GM23338 (cell line): ENCODE results near the gene PJA1. TPM values are rescaled to one million over a fixed set of nuclear protein-coding genes. Genes with fewer than 3 reads are reported as not detected.

Experiments used
- ATAC-seq: fragments of 200-7000 bp; cut with Tn5 transposase; 3 replicates; pipeline ENCODE4 v1.9.1; 2020
- DNase-seq: peaks from one replicate; pipeline ENCODE4 v3.0.0-alpha.2; 2015; ENCODE audit warnings: low spot score
- H2AFZ ChIP-seq: fragments of 200-600 bp; sonication (generic); 2 replicates; pipeline ENCODE4 v1.8.0; 2016; ENCODE audit warnings: antibody characterized with exemption, mild to moderate bottlenecking, moderate library complexity
- H3F3A ChIP-seq: fragments of 200-600 bp; sonication (generic); replicated peaks from 2 replicates; pipeline ENCODE4 v1.8.0; 2017; ENCODE audit warnings: antibody characterized with exemption, mixed run types, low read depth
- H3K27ac ChIP-seq: fragments of 200-600 bp; sonication (generic); 2 replicates; pipeline ENCODE4 v1.6.1; 2016; ENCODE audit warnings: low read depth
- H3K27me3 ChIP-seq: fragments of 200-600 bp; sonication (generic); 2 replicates; pipeline ENCODE4 v1.8.0; 2016; ENCODE audit warnings: mild to moderate bottlenecking, mixed run types, moderate library complexity; ENCODE audit not compliant: insufficient read depth
- H3K36me3 ChIP-seq: fragments of 200-600 bp; sonication (generic); 2 replicates; pipeline ENCODE4 v1.8.0; 2016; ENCODE audit warnings: mild to moderate bottlenecking; ENCODE audit not compliant: insufficient read depth
- H3K4me1 ChIP-seq: fragments of 200-600 bp; sonication (generic); 2 replicates; pipeline ENCODE4 v1.8.0; 2016; ENCODE audit warnings: mild to moderate bottlenecking, moderate library complexity; ENCODE audit not compliant: insufficient read depth
- H3K4me2 ChIP-seq: fragments of 200-600 bp; sonication (generic); 2 replicates; pipeline ENCODE4 v1.7.1; 2017; ENCODE audit warnings: mixed run types
- H3K4me3 ChIP-seq: fragments of 200-600 bp; sonication (generic); 2 replicates; pipeline ENCODE4 v1.6.1; 2016; ENCODE audit warnings: mixed run types
- H3K79me2 ChIP-seq: fragments of 200-600 bp; sonication (generic); replicated peaks from 2 replicates; pipeline ENCODE4 v1.8.0; 2017; ENCODE audit warnings: mild to moderate bottlenecking; ENCODE audit not compliant: insufficient read depth
- H3K9me2 ChIP-seq: fragments of 200-600 bp; sonication (generic); 2 replicates; pipeline ENCODE4 v1.8.0; 2017; ENCODE audit not compliant: insufficient read depth
- H4K20me1 ChIP-seq: fragments of 200-600 bp; sonication (generic); replicated peaks from 2 replicates; pipeline ENCODE4 v1.8.0; 2017; ENCODE audit warnings: mild to moderate bottlenecking; ENCODE audit not compliant: insufficient read depth
- H3K27ac Mint-ChIP-seq: 2 replicates; pipeline ENCODE4 v1.8.0; 2020; ENCODE audit warnings: inconsistent platforms, mild to moderate bottlenecking, moderate library complexity, mixed read lengths
- H3K27me3 Mint-ChIP-seq: 3 replicates; pipeline ENCODE4 v1.8.0; 2022; ENCODE audit warnings: low read depth, mild to moderate bottlenecking, moderate library complexity, mixed read lengths, inconsistent platforms; ENCODE audit not compliant: insufficient read depth, poor library complexity
- H3K36me3 Mint-ChIP-seq: 3 replicates; pipeline ENCODE4 v1.8.0; 2021; ENCODE audit warnings: low read depth, mild to moderate bottlenecking, inconsistent platforms, moderate library complexity, mixed read lengths
- H3K4me1 Mint-ChIP-seq: 3 replicates; pipeline ENCODE4 v1.8.0; 2020; ENCODE audit warnings: mild to moderate bottlenecking, inconsistent platforms, mixed read lengths
- H3K4me3 Mint-ChIP-seq: 3 replicates; pipeline ENCODE4 v1.8.0; 2021; ENCODE audit warnings: moderate library complexity, mild to moderate bottlenecking, inconsistent platforms, mixed read lengths
- H3K9me3 Mint-ChIP-seq: 3 replicates; pipeline ENCODE4 v1.8.0; 2020; ENCODE audit warnings: moderate library complexity, mild to moderate bottlenecking, inconsistent platforms, mixed read lengths
- CREB1 ChIP-seq: fragments of 250-450 bp; sonication (Bioruptor Pico); IDR thresholded peaks from 2 replicates; pipeline ENCODE4 v1.5.0; 2020; ENCODE audit warnings: low read depth, mild to moderate bottlenecking, moderate library complexity
- CTCF ChIP-seq, 2 experiments: fragments of 200-600 bp in 1 of 2; sonication (generic) in 1 of 2; conservative IDR thresholded peaks; 2 replicates each; pipeline versions ENCODE4 v1.5.1 to v1.6.1; 2016 to 2017; ENCODE audit warnings: antibody characterized with exemption in 2 of 2, low read depth in 2 of 2, mild to moderate bottlenecking in 2 of 2, moderate library complexity in 1 of 2
- ETS1 ChIP-seq: IDR thresholded peaks from 2 replicates; pipeline ENCODE4 v1.6.1; 2016; ENCODE audit warnings: antibody characterized with exemption
- EZH2 ChIP-seq: fragments of 200-600 bp; sonication (generic); IDR thresholded peaks from one replicate; pipeline ENCODE4 v1.8.0; 2017; ENCODE audit warnings: antibody characterized with exemption, mild to moderate bottlenecking, low read depth; ENCODE audit not compliant: unreplicated experiment
- EZH2phosphoT487 ChIP-seq: fragments of 200-600 bp; sonication (generic); IDR thresholded peaks from one replicate; pipeline ENCODE4 v1.8.1; 2018; ENCODE audit warnings: antibody characterized with exemption; ENCODE audit not compliant: unreplicated experiment
- JUNB ChIP-seq: IDR thresholded peaks from one replicate; pipeline ENCODE4 v1.6.1; 2016; ENCODE audit warnings: antibody characterized with exemption; ENCODE audit not compliant: unreplicated experiment
- NANOG ChIP-seq: IDR thresholded peaks from 2 replicates; pipeline ENCODE4 v1.6.1; 2016; ENCODE audit warnings: antibody characterized with exemption, borderline replicate concordance
- POLR2AphosphoS5 ChIP-seq: IDR thresholded peaks from 2 replicates; pipeline ENCODE4 v1.6.1; 2016; ENCODE audit warnings: antibody characterized with exemption, low read depth
- REST ChIP-seq: IDR thresholded peaks from one replicate; pipeline ENCODE4 v1.6.1; 2018; ENCODE audit warnings: antibody characterized with exemption; ENCODE audit not compliant: unreplicated experiment
- STAT1 ChIP-seq: IDR thresholded peaks from one replicate; pipeline ENCODE4 v1.6.1; 2016; ENCODE audit warnings: antibody characterized with exemption; ENCODE audit not compliant: unreplicated experiment
- ZNF114 ChIP-seq: fragments of 250-450 bp; sonication (Bioruptor Pico); IDR thresholded peaks from 2 replicates; pipeline ENCODE4 v1.5.0; 2020; ENCODE audit warnings: mild to moderate bottlenecking, moderate library complexity
- ZNF331 ChIP-seq: fragments of 250-450 bp; sonication (Bioruptor Pico); IDR thresholded peaks from 2 replicates; pipeline ENCODE4 v1.5.0; 2020; ENCODE audit warnings: low read depth, mild to moderate bottlenecking, moderate library complexity
- polyA plus RNA-seq: library from polyadenylated mRNA; unstranded; fragments of >200 nt; fragmentation: Nextera tagmentation; extraction: Ambion mirVana; gene quantifications from 2 replicates; pipeline ENCODE4 v1.2.1, GENCODE V29; 2016
- total RNA-seq: library from RNA; depleted of rRNA; stranded (reverse); fragments of >200 nt; shearing (Covaris generic); gene quantifications from 2 replicates; pipeline ENCODE4 v1.2.3, GENCODE V29; 2014

PJA1 gene
- total and polyA plus RNA-seq, 2 experiments from 2014 or later = 25.2 to 31.3 TPM

- no peak for TF ChIP-seq EZH2phosphoT487
- no peak overlapping the region for H2AFZ ChIP-seq
- no peaks in the 10 kb centered on the region for H3F3A ChIP-seq
- H3K4me1 Mint-ChIP-seq = peaks cover 9% of the 10 kb centered on the region; the same call in 2 of the 3 replicates
- H3K27ac Mint-ChIP-seq = no peak overlapping the region
- no peak overlapping the region for H3K4me3 Mint-ChIP-seq
- no peaks in the 10 kb centered on the region; the same call in 2 of the 3 replicates for H3K36me3 Mint-ChIP-seq
- H4K20me1 ChIP-seq = no peaks in the 10 kb centered on the region
- no peaks in the 10 kb centered on the region for H3K9me3 Mint-ChIP-seq
- H3K36me3 ChIP-seq = no peaks in the 10 kb centered on the region
- H3K27ac ChIP-seq = no peak overlapping the region
- peaks cover 13% of the 10 kb centered on the region for H3K27me3 ChIP-seq
- no peaks in the 10 kb centered on the region for H3K4me1 ChIP-seq
- H3K79me2 ChIP-seq = no peaks in the 10 kb centered on the region
- H3K27me3 Mint-ChIP-seq = peaks cover 10% of the 10 kb centered on the region
- H3K4me3 ChIP-seq = no peak overlapping the region
- H3K4me2 ChIP-seq = no peak overlapping the region
- no peak for DNase-seq
- ATAC-seq = no peak
- no peaks in the 10 kb centered on the region for H3K9me2 ChIP-seq
These were observed 41.8 kb downstream of the PJA1 start for GRCh38 chrX:69123481-69123880.

GRCh38 chrX:69121321-69122000, 43.8 kb downstream of the PJA1 start:
- Histone ChIP-seq H3K9me2 (no peaks in the 10 kb centered on the region), H3K4me3 (no peak overlapping the region), H3K4me2 (no peak overlapping the region), H3K27ac (no peak overlapping the region), H3K4me1 (no peaks in the 10 kb centered on the region), H4K20me1 (no peaks in the 10 kb centered on the region), H3F3A (no peaks in the 10 kb centered on the region), H3K27me3 (no peaks in the 10 kb centered on the region), H3K79me2 (no peaks in the 10 kb centered on the region), H2AFZ (no peak overlapping the region), H3K36me3 (no peaks in the 10 kb centered on the region)
- DNase-seq = no peak
- Mint-ChIP-seq H3K4me3 (no peak overlapping the region), H3K4me1 (peaks cover 5% of the 10 kb centered on the region; the same call in 1 of the 3 replicates), H3K27ac (no peak overlapping the region), H3K36me3 (no peaks in the 10 kb centered on the region), H3K27me3 (peaks cover 5% of the 10 kb centered on the region), H3K9me3 (no peaks in the 10 kb centered on the region)
- no peak for ATAC-seq
- no peak for TF ChIP-seq ETS1
- no peak for TF ChIP-seq STAT1
- no peak for TF ChIP-seq CTCF (conservative IDR thresholded peaks at IDR 0.05; ENCODE audit: low read depth in 2 of 2)
- TF ChIP-seq JUNB = no peak
- no peak for TF ChIP-seq REST
- TF ChIP-seq NANOG = no peak
- TF ChIP-seq EZH2 = no peak
- no peak for TF ChIP-seq CREB1 (CRISPR knock-in tag)
- TF ChIP-seq ZNF114 (CRISPR knock-in tag) = no peak
- TF ChIP-seq ZNF331 (CRISPR knock-in tag) = no peak
- no peak for TF ChIP-seq POLR2AphosphoS5
